Activated CD4-positive, alpha-beta T cell treated with anti-CD3 and anti-CD28 coated beads, Interleukin-2, amount 10 ng/mL, durations not matched to agents 7 days and 5 days (primary cell): Measurements from ENCODE around the gene ASB5. TPM values are rescaled to one million over a fixed set of nuclear protein-coding genes. Genes with fewer than 3 reads are reported as not detected.
A peak's percentile ranks its signal among the peaks of the same experiment; 100 is the strongest.
"Not testable (repeated sequence)": the region's sequence is repeated elsewhere in the genome, so short reads cannot be mapped to it uniquely, and the experiment has no call there.

Experiments
- CTCF ChIA-PET: fragments of 350-600 bp; sonication (Branson Sonifier 250); formaldehyde crosslinking; loops from one replicate; lab custom pipeline; 2021; ENCODE audit warnings: antibody characterized with exemption; lab: Charles Lee
- POLR2A ChIA-PET: fragments of 350-600 bp; sonication (Branson Sonifier 250); formaldehyde crosslinking; loops from one replicate; lab custom pipeline; 2021; ENCODE audit warnings: antibody characterized with exemption; lab: Charles Lee
- DNase-seq: peaks from one replicate; pipeline ENCODE4 v3.0.0-alpha.2; 2020
- H3K27ac Mint-ChIP-seq: one replicate; pipeline ENCODE4 v1.8.0; 2021; ENCODE audit warnings: mild to moderate bottlenecking, moderate library complexity, mixed read lengths
- H3K27me3 Mint-ChIP-seq: one replicate; pipeline ENCODE4 v1.8.0; 2021; ENCODE audit warnings: mixed read lengths
- H3K36me3 Mint-ChIP-seq: one replicate; pipeline ENCODE4 v1.8.0; 2021; ENCODE audit warnings: low read depth, mixed read lengths
- H3K4me1 Mint-ChIP-seq: one replicate; pipeline ENCODE4 v1.8.0; 2021; ENCODE audit warnings: mixed read lengths
- H3K4me3 Mint-ChIP-seq: one replicate; pipeline ENCODE4 v1.8.0; 2021; ENCODE audit warnings: mild to moderate bottlenecking, moderate library complexity, mixed read lengths
- H3K9me3 Mint-ChIP-seq: one replicate; pipeline ENCODE4 v1.8.0; 2021; ENCODE audit warnings: mixed read lengths
- total RNA-seq, 2 experiments: library from RNA; stranded (reverse); gene quantifications; one replicate each; pipeline ENCODE4 v1.2.3, GENCODE V29; 2021

The ASB5 gene
- total RNA-seq, 2 experiments from 2014 or later, result not detected

- H3K9me3 Mint-ChIP-seq, POLR2A ChIA-PET, H3K36me3 Mint-ChIP-seq: not testable (repeated sequence)
These were observed 26.9 kb upstream of the ASB5 start for GRCh38 chr4:176295907-176296306.

DNA sequence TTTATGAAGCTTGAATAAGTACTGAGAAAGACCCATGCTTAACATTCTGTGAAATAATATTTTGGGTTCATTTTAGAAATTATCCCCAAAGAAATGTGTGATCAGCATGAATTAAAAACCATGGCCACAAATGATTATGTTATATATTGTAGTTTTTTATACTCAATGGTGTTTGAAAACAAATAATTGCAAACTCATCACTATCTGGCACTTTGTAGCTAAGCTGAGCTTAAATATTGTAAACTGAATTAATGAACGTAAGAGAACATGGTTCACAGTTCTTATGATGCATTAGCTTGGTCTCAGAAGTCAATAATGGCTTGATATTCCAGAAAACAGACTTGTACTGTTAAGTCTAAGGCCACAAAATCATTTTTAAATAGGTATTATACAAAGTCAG lies 24.6 kb upstream of the ASB5 start:
- CTCF ChIA-PET, result no interaction called here
- DNase-seq, result no peak
- H3K36me3 Mint-ChIP-seq, result no peaks in the 10 kb centered on the region
- no peak overlapping the region for H3K27ac Mint-ChIP-seq
- no peaks in the 10 kb centered on the region for H3K4me1 Mint-ChIP-seq
- POLR2A ChIA-PET, result no interaction called here
- no peaks in the 10 kb centered on the region for H3K9me3 Mint-ChIP-seq
- H3K4me3 Mint-ChIP-seq, result no peak overlapping the region
- H3K27me3 Mint-ChIP-seq, result no peaks in the 10 kb centered on the region

More at GRCh38 chr4:176295907-176296306, 26.9 kb upstream of the ASB5 start:
- DNase-seq, H3K27ac Mint-ChIP-seq, H3K4me3 Mint-ChIP-seq, CTCF ChIA-PET, H3K4me1 Mint-ChIP-seq, H3K27me3 Mint-ChIP-seq: not testable (repeated sequence)

DNA sequence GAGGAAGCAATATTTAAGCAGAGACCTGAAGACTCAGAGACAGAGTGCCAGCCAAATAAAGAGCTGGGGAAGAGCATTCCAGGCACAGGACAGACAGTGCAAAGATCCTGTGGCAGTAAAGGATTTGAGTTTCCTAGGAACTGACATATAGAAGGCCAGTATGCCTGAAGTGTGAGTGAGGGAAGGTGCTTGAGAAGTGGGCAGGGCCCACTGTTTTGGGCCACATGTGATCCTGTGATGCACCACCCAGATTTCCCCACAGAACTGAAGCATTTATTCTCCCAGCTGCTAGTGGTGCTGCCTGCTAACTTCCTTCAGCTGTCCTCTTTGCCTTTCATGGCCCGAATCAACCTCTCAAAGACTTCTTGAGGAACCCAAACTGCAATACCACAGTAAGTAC lies 23.9 kb upstream of the ASB5 start:
- Mint-ChIP-seq H3K4me1 (no peaks in the 10 kb centered on the region), H3K27ac (no peak overlapping the region), H3K9me3 (no peaks in the 10 kb centered on the region), H3K27me3 (no peaks in the 10 kb centered on the region), H3K36me3 (no peaks in the 10 kb centered on the region), H3K4me3 (no peak overlapping the region)
- DNase-seq, result no peak
- CTCF ChIA-PET, result no interaction called here
- POLR2A ChIA-PET, result no interaction called here

- CTCF ChIA-PET, result no interaction called here
- POLR2A ChIA-PET, result no interaction called here
- Mint-ChIP-seq H3K4me1 (no peaks in the 10 kb centered on the region), H3K27me3 (no peaks in the 10 kb centered on the region), H3K9me3 (no peaks in the 10 kb centered on the region), H3K4me3 (no peak overlapping the region), H3K27ac (no peak overlapping the region), H3K36me3 (no peaks in the 10 kb centered on the region)
- DNase-seq, result no peak
These were observed 22.7 kb upstream of the ASB5 start for GRCh38 chr4:176291748-176292147.

DNA sequence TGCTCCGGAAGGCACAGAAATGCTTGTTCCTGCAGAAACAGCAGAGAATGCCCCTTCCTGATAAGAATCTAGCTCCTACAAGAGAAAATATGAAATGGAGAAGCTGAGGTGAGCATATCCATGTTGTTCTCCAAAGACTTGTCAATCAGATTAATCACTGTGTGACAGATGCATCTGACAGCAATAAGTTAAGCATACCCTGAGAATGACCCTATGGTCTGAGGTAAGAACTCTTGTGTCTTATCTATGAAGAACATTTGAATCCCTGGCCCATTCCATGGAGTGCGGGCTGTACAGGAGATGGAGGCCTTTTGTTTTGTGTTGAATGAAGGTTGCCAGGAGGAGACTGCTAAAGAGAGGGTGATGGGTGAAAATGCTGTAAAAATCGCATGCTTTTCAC lies 21.5 kb upstream of the ASB5 start:
- Mint-ChIP-seq H3K4me3 (no peak overlapping the region), H3K27ac (no peak overlapping the region), H3K4me1 (no peaks in the 10 kb centered on the region), H3K9me3 (no peaks in the 10 kb centered on the region), H3K36me3 (no peaks in the 10 kb centered on the region), H3K27me3 (no peaks in the 10 kb centered on the region)
- ChIA-PET CTCF (no interaction called here), POLR2A (no interaction called here)
- no peak for DNase-seq

DNA sequence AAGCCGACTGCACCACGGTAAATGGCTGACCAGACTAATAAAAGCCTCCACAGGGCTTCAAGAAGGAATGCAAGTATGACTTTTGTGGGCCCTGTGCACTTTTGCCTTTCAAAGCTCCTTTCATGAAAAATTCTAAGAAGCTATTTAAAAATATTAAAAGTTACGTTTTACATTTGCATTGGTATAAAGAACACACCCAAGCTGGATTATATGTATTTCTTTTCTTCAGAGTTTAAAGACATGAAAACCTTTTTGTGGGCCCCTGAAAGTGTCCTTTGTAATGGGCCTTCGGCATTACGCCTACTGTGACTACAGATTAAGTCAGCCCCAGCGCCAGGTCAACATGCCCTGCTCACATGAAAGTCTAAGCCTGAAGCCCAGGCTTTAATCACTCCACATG lies 20.5 kb upstream of the ASB5 start:
- ChIA-PET POLR2A (no interaction called here), CTCF (interaction anchor here (1.3 kb wide), 1 partner anchor 13 kb away, joined by 3 read pairs; no protein-coding TSS in a partner anchor)
- Mint-ChIP-seq H3K9me3 (no peaks in the 10 kb centered on the region), H3K36me3 (no peaks in the 10 kb centered on the region), H3K27ac (no peak overlapping the region), H3K4me3 (no peak overlapping the region), H3K27me3 (no peaks in the 10 kb centered on the region), H3K4me1 (no peaks in the 10 kb centered on the region)
- no peak for DNase-seq

DNA sequence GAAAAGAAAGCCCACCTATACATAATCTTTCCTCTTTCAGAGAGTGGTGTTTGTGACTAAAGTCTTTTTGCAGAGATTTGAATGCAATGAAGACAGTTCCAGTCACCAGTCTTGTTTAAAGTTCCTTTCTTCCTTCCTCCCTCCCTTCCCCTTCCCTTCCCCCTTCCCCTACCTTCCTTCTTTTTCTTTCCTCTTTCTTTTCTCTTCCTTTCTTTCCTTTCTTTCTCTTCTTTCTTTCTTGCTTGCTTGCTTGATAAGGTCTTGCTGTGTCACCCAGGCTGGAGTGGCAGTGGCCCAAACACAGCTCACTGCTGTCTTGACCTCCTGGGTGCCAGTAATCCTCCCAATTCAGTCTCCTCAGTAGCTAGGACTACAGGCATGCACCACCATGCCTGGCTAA lies 19.0 kb upstream of the ASB5 start:
- ChIA-PET CTCF (interaction anchor here (0.6 kb wide), 1 partner anchor 53 kb away, joined by 5 read pairs; no protein-coding TSS in a partner anchor), POLR2A (no interaction called here)
- no peaks in the 10 kb centered on the region for H3K36me3 Mint-ChIP-seq
- H3K27me3 Mint-ChIP-seq, result peaks cover 4% of the 10 kb centered on the region
- H3K27ac Mint-ChIP-seq, result no peak overlapping the region
- no peaks in the 10 kb centered on the region for H3K9me3 Mint-ChIP-seq
- DNase-seq, result no peak
- H3K4me3 Mint-ChIP-seq, result no peak overlapping the region
- H3K4me1 Mint-ChIP-seq, result no peaks in the 10 kb centered on the region

GRCh38 chr4:176287546-176287945 lies 18.5 kb upstream of the ASB5 start:
- POLR2A ChIA-PET, result no interaction called here
- H3K27me3 Mint-ChIP-seq, result peaks cover 4% of the 10 kb centered on the region
- H3K27ac Mint-ChIP-seq, result no peak overlapping the region

GRCh38 chr4:176286728-176287127 lies 17.7 kb upstream of the ASB5 start:
- CTCF ChIA-PET, result no interaction called here
- POLR2A ChIA-PET, result no interaction called here
- Mint-ChIP-seq H3K4me3 (no peak overlapping the region), H3K9me3 (no peaks in the 10 kb centered on the region), H3K27ac (no peak overlapping the region), H3K36me3 (no peaks in the 10 kb centered on the region), H3K27me3 (peaks cover 4% of the 10 kb centered on the region), H3K4me1 (no peaks in the 10 kb centered on the region)
- DNase-seq, result no peak

More at GRCh38 chr4:176287546-176287945, 18.5 kb upstream of the ASB5 start:
- no peaks in the 10 kb centered on the region for H3K9me3 Mint-ChIP-seq
- H3K4me3 Mint-ChIP-seq, result no peak overlapping the region
- no peaks in the 10 kb centered on the region for H3K4me1 Mint-ChIP-seq
- H3K36me3 Mint-ChIP-seq, result no peaks in the 10 kb centered on the region
- CTCF ChIA-PET, result interaction anchor here (0.6 kb wide), 1 partner anchor 53 kb away, joined by 5 read pairs; no protein-coding TSS in a partner anchor
- DNase-seq, result no peak

GRCh38 chr4:176279560-176279959 lies 10.5 kb upstream of the ASB5 start:
- POLR2A ChIA-PET, result not testable (repeated sequence)

GRCh38 chr4:176277162-176277904 lies 8.3 kb upstream of the ASB5 start:
- no peak overlapping the region for H3K27ac Mint-ChIP-seq
- DNase-seq, result peak; percentile 10
- peaks cover 5% of the 10 kb centered on the region for H3K27me3 Mint-ChIP-seq
- no peaks in the 10 kb centered on the region for H3K4me1 Mint-ChIP-seq
- no peaks in the 10 kb centered on the region for H3K36me3 Mint-ChIP-seq
- no peak overlapping the region for H3K4me3 Mint-ChIP-seq
- H3K9me3 Mint-ChIP-seq, result no peaks in the 10 kb centered on the region
- POLR2A ChIA-PET, result no interaction called here
- CTCF ChIA-PET, result no interaction called here

More at GRCh38 chr4:176279560-176279959, 10.5 kb upstream of the ASB5 start:
- H3K36me3 Mint-ChIP-seq, H3K27me3 Mint-ChIP-seq, CTCF ChIA-PET, H3K27ac Mint-ChIP-seq, DNase-seq, H3K4me1 Mint-ChIP-seq, H3K9me3 Mint-ChIP-seq, H3K4me3 Mint-ChIP-seq: not testable (repeated sequence)

DNA sequence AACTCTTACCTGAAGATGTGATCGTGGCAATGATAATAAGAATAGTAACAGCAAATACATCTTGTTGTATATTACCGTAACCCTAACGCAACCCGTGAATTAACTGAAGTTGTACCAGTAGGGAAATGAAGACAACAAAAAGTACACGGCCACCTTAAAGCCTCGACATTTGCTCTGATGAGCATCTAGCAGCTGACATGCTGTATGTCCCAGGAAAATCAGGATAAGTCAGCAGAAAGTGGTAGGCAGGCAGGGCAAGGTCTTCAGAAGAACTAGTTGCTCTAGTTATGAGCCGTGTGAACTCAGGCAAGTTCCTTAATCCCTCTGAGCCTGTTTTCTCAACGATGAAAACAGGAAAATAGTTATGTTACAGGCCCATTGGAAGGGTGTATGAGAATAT lies 7.7 kb upstream of the ASB5 start:
- H3K36me3 Mint-ChIP-seq, result no peaks in the 10 kb centered on the region
- POLR2A ChIA-PET, result no interaction called here

GRCh38 chr4:176274441-176274840 lies 5.4 kb upstream of the ASB5 start:
- no peaks in the 10 kb centered on the region for H3K4me1 Mint-ChIP-seq

More for the DNA sequence above, 7.7 kb upstream of the ASB5 start:
- Mint-ChIP-seq H3K4me3 (no peak overlapping the region), H3K4me1 (no peaks in the 10 kb centered on the region), H3K27me3 (peaks cover 5% of the 10 kb centered on the region), H3K27ac (no peak overlapping the region), H3K9me3 (no peaks in the 10 kb centered on the region)
- CTCF ChIA-PET, result no interaction called here
- DNase-seq, result no peak

More at GRCh38 chr4:176274441-176274840, 5.4 kb upstream of the ASB5 start:
- POLR2A ChIA-PET, result no interaction called here
- Mint-ChIP-seq H3K27ac (no peak overlapping the region), H3K4me3 (no peak overlapping the region), H3K27me3 (peaks cover 5% of the 10 kb centered on the region), H3K9me3 (no peaks in the 10 kb centered on the region), H3K36me3 (no peaks in the 10 kb centered on the region)
- no peak for DNase-seq
- CTCF ChIA-PET, result interaction anchor here (0.5 kb wide), 1 partner anchor 344 kb away, joined by 5 read pairs; no protein-coding TSS in a partner anchor
